Endothelial cell of umbilical vein (primary cell): ENCODE data around the gene PELI2.

Source experiments
- EZH2 ChIP-seq: IDR thresholded peaks from 2 replicates; pipeline ENCODE4 v1.6.1; 2012; ENCODE audit warnings: borderline replicate concordance, low read depth, mild to moderate bottlenecking, moderate library complexity, low read length, inconsistent platforms; ENCODE audit not compliant: severe bottlenecking
- FOS ChIP-seq: IDR thresholded peaks from 2 replicates; pipeline ENCODE4 v1.6.1; 2011; ENCODE audit warnings: mild to moderate bottlenecking, low read length, moderate library complexity, borderline replicate concordance; ENCODE audit not compliant: insufficient read depth
- JUN ChIP-seq: IDR thresholded peaks from 2 replicates; pipeline ENCODE4 v1.6.1; 2011; ENCODE audit warnings: borderline replicate concordance, low read depth; ENCODE audit not compliant: insufficient read length, insufficient read depth
- MYC ChIP-seq: IDR thresholded peaks from one replicate; pipeline ENCODE4 v1.6.1; 2011; ENCODE audit warnings: mild to moderate bottlenecking, low read depth, low read length
- TF ChIP-seq, protein P1 (sequence below), 2 donors: IDR thresholded peaks; 1 replicate in 1 of 2; 2 replicates in 1 of 2; pipeline ENCODE4 v1.5.1; 2011; ENCODE audit warnings: low read length in 2 of 2, mild to moderate bottlenecking in 2 of 2, moderate library complexity in 2 of 2, control low read depth in 1 of 2, inconsistent platforms in 1 of 2, low read depth in 1 of 2; ENCODE audit not compliant: insufficient read depth in 1 of 2; ENCODE audit errors: extremely low read depth in 1 of 2
- TF ChIP-seq, protein P2 (sequence below): IDR thresholded peaks from 2 replicates; pipeline ENCODE4 v1.6.1; 2011; ENCODE audit not compliant: insufficient read depth, insufficient read length

DNA sequence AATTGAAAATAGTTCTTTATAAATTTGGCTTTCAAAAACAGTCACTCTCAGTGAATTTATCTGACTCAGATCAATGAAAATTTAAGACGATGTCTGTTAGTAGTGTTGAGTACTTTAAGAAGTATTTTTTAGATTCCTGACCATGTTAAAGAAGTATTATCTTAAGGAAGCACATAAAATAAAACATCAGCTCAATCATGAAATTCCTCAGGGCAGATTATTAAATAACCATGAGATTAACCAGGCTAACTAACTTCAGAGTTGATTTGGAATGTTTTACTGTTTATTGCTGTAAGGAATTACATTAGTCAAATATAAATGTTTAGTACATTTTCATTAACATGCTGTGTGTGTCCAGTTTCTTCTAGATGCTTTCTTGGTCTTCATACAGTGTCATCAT is 160.2 kb downstream of the PELI2 start:
- TF ChIP-seq EZH2, result no peak
- TF ChIP-seq, protein P1, sequence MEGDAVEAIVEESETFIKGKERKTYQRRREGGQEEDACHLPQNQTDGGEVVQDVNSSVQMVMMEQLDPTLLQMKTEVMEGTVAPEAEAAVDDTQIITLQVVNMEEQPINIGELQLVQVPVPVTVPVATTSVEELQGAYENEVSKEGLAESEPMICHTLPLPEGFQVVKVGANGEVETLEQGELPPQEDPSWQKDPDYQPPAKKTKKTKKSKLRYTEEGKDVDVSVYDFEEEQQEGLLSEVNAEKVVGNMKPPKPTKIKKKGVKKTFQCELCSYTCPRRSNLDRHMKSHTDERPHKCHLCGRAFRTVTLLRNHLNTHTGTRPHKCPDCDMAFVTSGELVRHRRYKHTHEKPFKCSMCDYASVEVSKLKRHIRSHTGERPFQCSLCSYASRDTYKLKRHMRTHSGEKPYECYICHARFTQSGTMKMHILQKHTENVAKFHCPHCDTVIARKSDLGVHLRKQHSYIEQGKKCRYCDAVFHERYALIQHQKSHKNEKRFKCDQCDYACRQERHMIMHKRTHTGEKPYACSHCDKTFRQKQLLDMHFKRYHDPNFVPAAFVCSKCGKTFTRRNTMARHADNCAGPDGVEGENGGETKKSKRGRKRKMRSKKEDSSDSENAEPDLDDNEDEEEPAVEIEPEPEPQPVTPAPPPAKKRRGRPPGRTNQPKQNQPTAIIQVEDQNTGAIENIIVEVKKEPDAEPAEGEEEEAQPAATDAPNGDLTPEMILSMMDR (IDR thresholded peaks at IDR 0.05; ENCODE audit: extremely low read depth in 1 of 2, insufficient read depth in 1 of 2, low read depth in 1 of 2, low read length in 2 of 2), result no peak
- TF ChIP-seq FOS, result no peak
- no peak for TF ChIP-seq MYC
- TF ChIP-seq, protein P2, sequence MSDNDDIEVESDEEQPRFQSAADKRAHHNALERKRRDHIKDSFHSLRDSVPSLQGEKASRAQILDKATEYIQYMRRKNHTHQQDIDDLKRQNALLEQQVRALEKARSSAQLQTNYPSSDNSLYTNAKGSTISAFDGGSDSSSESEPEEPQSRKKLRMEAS, result no peak
- no peak for TF ChIP-seq JUN
